Measurements from ENCODE around the gene FOXK1. TPM values are rescaled to one million over a fixed set of nuclear protein-coding genes. Genes with fewer than 3 reads are reported as not detected.
"Not testable (repeated sequence)": the region's sequence is repeated elsewhere in the genome, so short reads cannot be mapped to it uniquely, and the experiment has no call there.

FOXK1 gene
- total RNA-seq, 2 experiments from 2014 or later, result 25.9 to 26.6 TPM

GRCh38 chr7:4789194-4790077 lies 107.3 kb downstream of the FOXK1 start:
- ChIA-PET CTCF (interaction anchor here (2.8 kb wide), 1 partner anchor 9 kb away, joined by 7 read pairs; no protein-coding TSS in a partner anchor), POLR2A (interaction anchor here (0.9 kb wide), 1 partner anchor 14 kb away, joined by 5 read pairs; the partner anchor contains the start of gene AP5Z1)
- Mint-ChIP-seq H3K4me3 (no peak overlapping the region), H3K36me3 (peaks cover 14% of the 10 kb centered on the region), H3K9me3 (no peaks in the 10 kb centered on the region), H3K4me1 (ENCODE audit: low read depth) (no peaks in the 10 kb centered on the region), H3K27me3 (no peaks in the 10 kb centered on the region), H3K27ac (no peak overlapping the region)
- intact Hi-C loops (cut with micrococcal nuclease), result no loop called here
- no peak for DNase-seq

- intact Hi-C loops (cut with micrococcal nuclease), result no loop called here
- ChIA-PET CTCF (no interaction called here), POLR2A (no interaction called here)
- peaks cover 14% of the 10 kb centered on the region for H3K36me3 Mint-ChIP-seq
- no peaks in the 10 kb centered on the region for H3K4me1 Mint-ChIP-seq (ENCODE audit: low read depth)
- DNase-seq, result no peak
- H3K4me3 Mint-ChIP-seq, result no peak overlapping the region
- H3K27me3 Mint-ChIP-seq, result no peaks in the 10 kb centered on the region
- no peaks in the 10 kb centered on the region for H3K9me3 Mint-ChIP-seq
- H3K27ac Mint-ChIP-seq, result no peak overlapping the region
These were observed 108.0 kb downstream of the FOXK1 start for GRCh38 chr7:4790078-4790465.

- CTCF ChIA-PET, result interaction anchor here (1.5 to 3.7 kb wide), 2 partner anchors 15 to 296 kb away, joined by 5 to 21 read pairs; partner anchors contain the start of gene AP5Z1
- Mint-ChIP-seq H3K9me3 (no peaks in the 10 kb centered on the region), H3K27ac (no peak overlapping the region), H3K36me3 (peaks cover 14% of the 10 kb centered on the region), H3K4me1 (ENCODE audit: low read depth) (no peaks in the 10 kb centered on the region), H3K27me3 (no peaks in the 10 kb centered on the region), H3K4me3 (no peak overlapping the region)
- DNase-seq, result no peak
- POLR2A ChIA-PET, result no interaction called here
- intact Hi-C loops (cut with micrococcal nuclease), result no loop called here
These were observed 108.5 kb downstream of the FOXK1 start for GRCh38 chr7:4790516-4790991.

GRCh38 chr7:4791101-4791737 lies 109.1 kb downstream of the FOXK1 start:
- Mint-ChIP-seq H3K4me3 (no peak overlapping the region), H3K4me1 (ENCODE audit: low read depth) (no peaks in the 10 kb centered on the region), H3K27me3 (no peaks in the 10 kb centered on the region), H3K9me3 (no peaks in the 10 kb centered on the region), H3K36me3 (peaks cover 11% of the 10 kb centered on the region), H3K27ac (no peak overlapping the region)
- no peak for DNase-seq
- ChIA-PET POLR2A (interaction anchor here (2.5 kb wide), 1 partner anchor 15 kb away, joined by 15 read pairs; the partner anchor contains the start of gene AP5Z1), CTCF (interaction anchor here (1.5 to 3.7 kb wide), 3 partner anchors 16 to 296 kb away, joined by 5 to 21 read pairs (median 6); partner anchors contain the start of gene AP5Z1)
- intact Hi-C loops (cut with micrococcal nuclease), result no loop called here

- H3K4me3 Mint-ChIP-seq, result no peak overlapping the region
These were observed 109.8 kb downstream of the FOXK1 start for GRCh38 chr7:4791738-4792536.

GRCh38 chr7:4792537-4793126 lies 110.5 kb downstream of the FOXK1 start:
- Mint-ChIP-seq H3K36me3 (peaks cover 11% of the 10 kb centered on the region), H3K4me1 (ENCODE audit: low read depth) (no peaks in the 10 kb centered on the region), H3K4me3 (no peak overlapping the region), H3K9me3 (no peaks in the 10 kb centered on the region), H3K27ac (no peak overlapping the region), H3K27me3 (no peaks in the 10 kb centered on the region)
- intact Hi-C loops (cut with micrococcal nuclease), result loop anchor here (1.0 kb wide), 1 partner anchor 17 kb away; the partner anchor contains the start of gene AP5Z1
- DNase-seq, result peak; percentile 26
- ChIA-PET CTCF (interaction anchor here (1.2 to 3.7 kb wide), 6 partner anchors 14 to 382 kb away, joined by 4 to 21 read pairs (median 6); partner anchors contain the start of genes AP5Z1 and RADIL), POLR2A (interaction anchor here (0.5 to 2.5 kb wide), 3 partner anchors 17 to 181 kb away, joined by 3 to 15 read pairs (median 4); partner anchors contain the start of gene AP5Z1)

More at GRCh38 chr7:4791738-4792536, 109.8 kb downstream of the FOXK1 start:
- CTCF ChIA-PET, result interaction anchor here (1.2 to 3.7 kb wide), 7 partner anchors 14 to 383 kb away, joined by 4 to 21 read pairs (median 6); partner anchors contain the start of genes AP5Z1 and RADIL
- H3K9me3 Mint-ChIP-seq, result no peaks in the 10 kb centered on the region
- H3K4me1 Mint-ChIP-seq (ENCODE audit: low read depth), result no peaks in the 10 kb centered on the region
- H3K27me3 Mint-ChIP-seq, result no peaks in the 10 kb centered on the region
- DNase-seq, result peak; percentile 84
- intact Hi-C loops (cut with micrococcal nuclease), result loop anchor here (1.0 kb wide), 1 partner anchor 17 kb away; the partner anchor contains the start of gene AP5Z1
- peaks cover 11% of the 10 kb centered on the region for H3K36me3 Mint-ChIP-seq
- POLR2A ChIA-PET, result interaction anchor here (1.4 to 2.5 kb wide), 2 partner anchors 16 to 182 kb away, joined by 4 to 15 read pairs; partner anchors contain the start of gene AP5Z1
- H3K27ac Mint-ChIP-seq, result no peak overlapping the region

GRCh38 chr7:4793385-4793993 lies 111.4 kb downstream of the FOXK1 start:
- H3K27me3 Mint-ChIP-seq; H3K9me3 Mint-ChIP-seq; intact Hi-C loops (cut with micrococcal nuclease); H3K27ac Mint-ChIP-seq; H3K4me1 Mint-ChIP-seq (ENCODE audit: low read depth); DNase-seq; H3K4me3 Mint-ChIP-seq: not testable (repeated sequence)
- H3K36me3 Mint-ChIP-seq, result peaks cover 11% of the 10 kb centered on the region
- CTCF ChIA-PET, result interaction anchor here (1.0 to 3.7 kb wide), 6 partner anchors 15 to 381 kb away, joined by 5 to 21 read pairs (median 6); partner anchors contain the start of genes AP5Z1 and RADIL
- POLR2A ChIA-PET, result interaction anchor here (0.5 to 2.5 kb wide), 3 partner anchors 18 to 181 kb away, joined by 3 to 15 read pairs (median 4); partner anchors contain the start of gene AP5Z1

GRCh38 chr7:4794171-4794570 lies 112.1 kb downstream of the FOXK1 start:
- H3K9me3 Mint-ChIP-seq; H3K4me1 Mint-ChIP-seq (ENCODE audit: low read depth); H3K27ac Mint-ChIP-seq; intact Hi-C loops (cut with micrococcal nuclease); DNase-seq; H3K4me3 Mint-ChIP-seq; POLR2A ChIA-PET; H3K27me3 Mint-ChIP-seq: not testable (repeated sequence)
- CTCF ChIA-PET, result interaction anchor here (1.0 to 3.7 kb wide), 4 partner anchors 16 to 291 kb away, joined by 5 to 21 read pairs (median 10); partner anchors contain the start of genes AP5Z1 and RADIL
- peaks cover 11% of the 10 kb centered on the region for H3K36me3 Mint-ChIP-seq

GRCh38 chr7:4794591-4795350 lies 112.7 kb downstream of the FOXK1 start:
- no peak for DNase-seq
- ChIA-PET POLR2A (no interaction called here), CTCF (interaction anchor here (0.6 to 3.1 kb wide), 3 partner anchors 89 to 666 kb away, joined by 3 to 13 read pairs (median 5); partner anchors contain the start of gene RADIL)
- Mint-ChIP-seq H3K4me1 (ENCODE audit: low read depth) (no peaks in the 10 kb centered on the region), H3K27ac (no peak overlapping the region), H3K9me3 (no peaks in the 10 kb centered on the region), H3K27me3 (no peaks in the 10 kb centered on the region), H3K36me3 (peaks cover 11% of the 10 kb centered on the region), H3K4me3 (no peak overlapping the region)
- intact Hi-C loops (cut with micrococcal nuclease), result no loop called here

GRCh38 chr7:4796453-4796852 lies 114.4 kb downstream of the FOXK1 start:
- POLR2A ChIA-PET, result no interaction called here
- no peaks in the 10 kb centered on the region for H3K9me3 Mint-ChIP-seq
- H3K27me3 Mint-ChIP-seq, result no peaks in the 10 kb centered on the region

More at GRCh38 chr7:4796453-4796852, 114.4 kb downstream of the FOXK1 start:
- intact Hi-C loops (cut with micrococcal nuclease), result no loop called here
- H3K4me3 Mint-ChIP-seq, result no peak overlapping the region
- DNase-seq, result no peak
- H3K36me3 Mint-ChIP-seq, result peaks cover 5% of the 10 kb centered on the region
- CTCF ChIA-PET, result interaction anchor here (2.2 to 4.5 kb wide), 2 partner anchors 87 to 289 kb away, joined by 6 to 59 read pairs; partner anchors contain the start of gene RADIL
- H3K4me1 Mint-ChIP-seq (ENCODE audit: low read depth), result no peaks in the 10 kb centered on the region
- no peak overlapping the region for H3K27ac Mint-ChIP-seq

Data from activated CD4-positive, alpha-beta memory T cell treated with anti-CD3 and anti-CD28 coated beads for 36 hours (primary cell).